Hepatocyte (in vitro differentiated cells): ENCODE data around the gene OSMR.

Experiments used
- CTCF ChIP-seq: fragments of 200-600 bp; sonication (generic); IDR thresholded peaks from 2 replicates; pipeline ENCODE4 v1.5.1; 2016; ENCODE audit warnings: antibody characterized with exemption, mild to moderate bottlenecking; ENCODE audit not compliant: poor library complexity
- EZH2 ChIP-seq: fragments of 200-600 bp; sonication (generic); IDR thresholded peaks from 2 replicates; pipeline ENCODE4 v1.6.1; 2016; ENCODE audit warnings: antibody characterized with exemption, mild to moderate bottlenecking, borderline replicate concordance
- EZH2phosphoT487 ChIP-seq: fragments of 200-600 bp; sonication (generic); IDR thresholded peaks from one replicate; pipeline ENCODE4 v1.6.1; 2018; ENCODE audit warnings: antibody characterized with exemption, mild to moderate bottlenecking, low read depth, moderate library complexity; ENCODE audit not compliant: unreplicated experiment, severe bottlenecking

DNA sequence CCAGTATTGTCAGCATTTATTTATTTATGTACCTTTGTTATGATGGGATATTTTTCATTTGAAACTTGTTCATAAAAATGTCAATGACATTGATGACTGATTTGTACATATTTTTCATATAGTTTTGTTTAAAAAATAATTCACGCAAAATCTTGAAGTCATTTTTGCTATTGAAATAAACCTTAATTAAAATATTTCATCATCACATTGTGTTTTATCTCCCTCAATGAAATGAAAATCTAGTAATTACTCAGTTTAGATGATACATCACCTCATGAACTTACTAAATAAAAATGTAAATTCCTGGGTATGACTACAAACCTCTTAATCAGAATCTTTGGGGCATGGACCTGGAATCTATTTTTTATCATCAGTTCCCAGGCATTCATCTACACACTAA, 89.6 kb downstream of the OSMR start:
- no peak for TF ChIP-seq CTCF
- TF ChIP-seq EZH2phosphoT487, result no peak
- no peak for TF ChIP-seq EZH2
